IMR-90 (cell line): Measurements from ENCODE around the gene CCT5.

Experiments used
- BHLHE40 ChIP-seq: fragments of 150-350 bp; IDR thresholded peaks from 2 replicates; pipeline ENCODE4 v1.6.1; 2016; ENCODE audit warnings: mild to moderate bottlenecking, low read depth, low read length
- CEBPB ChIP-seq: IDR thresholded peaks from 2 replicates; pipeline ENCODE4 v1.6.1; 2012; ENCODE audit warnings: low read depth, low read length, improper control_type of control experiment
- CHD1 ChIP-seq: IDR thresholded peaks from 2 replicates; pipeline ENCODE4 v1.6.1; 2012; ENCODE audit warnings: low read depth, low read length, improper control_type of control experiment
- FOS ChIP-seq: fragments of 150-350 bp; IDR thresholded peaks from 2 replicates; pipeline ENCODE4 v1.6.1; 2016; ENCODE audit warnings: low read depth, low read length
- MAFK ChIP-seq: IDR thresholded peaks from 2 replicates; pipeline ENCODE4 v1.6.1; 2012; ENCODE audit warnings: low read depth, low read length, improper control_type of control experiment
- MXI1 ChIP-seq: IDR thresholded peaks from 2 replicates; pipeline ENCODE4 v1.6.1; 2012; ENCODE audit warnings: low read depth, mild to moderate bottlenecking, low read length, moderate library complexity, borderline replicate concordance
- POLR2A ChIP-seq: IDR thresholded peaks from 2 replicates; pipeline ENCODE4 v1.6.1; 2012; ENCODE audit warnings: mild to moderate bottlenecking, low read depth, low read length
- RAD21 ChIP-seq: IDR thresholded peaks from 2 replicates; pipeline ENCODE4 v1.6.1; 2012; ENCODE audit warnings: low read length, improper control_type of control experiment
- RCOR1 ChIP-seq: IDR thresholded peaks from 2 replicates; pipeline ENCODE4 v1.6.1; 2012; ENCODE audit warnings: mild to moderate bottlenecking, low read length, improper control_type of control experiment; ENCODE audit not compliant: insufficient replicate concordance
- RFX5 ChIP-seq: IDR thresholded peaks from 2 replicates; pipeline ENCODE4 v1.8.0; 2012; ENCODE audit warnings: low read depth, mild to moderate bottlenecking, low read length, moderate library complexity
- SMC3 ChIP-seq: fragments of 150-350 bp; IDR thresholded peaks from 2 replicates; pipeline ENCODE4 v1.6.1; 2016; ENCODE audit warnings: low read depth, mild to moderate bottlenecking, antibody characterized with exemption, low read length, moderate library complexity
- TF ChIP-seq, protein P1 (sequence below): conservative IDR thresholded peaks from 2 replicates; pipeline ENCODE4 v1.5.1; 2012; ENCODE audit warnings: mild to moderate bottlenecking, low read depth, low read length, improper control_type of control experiment
- TF ChIP-seq, protein P2 (sequence below): fragments of 150-350 bp; IDR thresholded peaks from 2 replicates; pipeline ENCODE4 v1.6.1; 2016; ENCODE audit warnings: low read depth, mild to moderate bottlenecking, low read length, moderate library complexity, borderline replicate concordance
- TF ChIP-seq, protein P3 (sequence below): fragments of 150-350 bp; IDR thresholded peaks from 2 replicates; pipeline ENCODE4 v1.6.1; 2017; ENCODE audit warnings: mild to moderate bottlenecking, antibody characterized with exemption, low read length, low read depth

GRCh38 chr5:10232386-10232785 is 17.7 kb upstream of the CCT5 start:
- TF ChIP-seq, protein P1, sequence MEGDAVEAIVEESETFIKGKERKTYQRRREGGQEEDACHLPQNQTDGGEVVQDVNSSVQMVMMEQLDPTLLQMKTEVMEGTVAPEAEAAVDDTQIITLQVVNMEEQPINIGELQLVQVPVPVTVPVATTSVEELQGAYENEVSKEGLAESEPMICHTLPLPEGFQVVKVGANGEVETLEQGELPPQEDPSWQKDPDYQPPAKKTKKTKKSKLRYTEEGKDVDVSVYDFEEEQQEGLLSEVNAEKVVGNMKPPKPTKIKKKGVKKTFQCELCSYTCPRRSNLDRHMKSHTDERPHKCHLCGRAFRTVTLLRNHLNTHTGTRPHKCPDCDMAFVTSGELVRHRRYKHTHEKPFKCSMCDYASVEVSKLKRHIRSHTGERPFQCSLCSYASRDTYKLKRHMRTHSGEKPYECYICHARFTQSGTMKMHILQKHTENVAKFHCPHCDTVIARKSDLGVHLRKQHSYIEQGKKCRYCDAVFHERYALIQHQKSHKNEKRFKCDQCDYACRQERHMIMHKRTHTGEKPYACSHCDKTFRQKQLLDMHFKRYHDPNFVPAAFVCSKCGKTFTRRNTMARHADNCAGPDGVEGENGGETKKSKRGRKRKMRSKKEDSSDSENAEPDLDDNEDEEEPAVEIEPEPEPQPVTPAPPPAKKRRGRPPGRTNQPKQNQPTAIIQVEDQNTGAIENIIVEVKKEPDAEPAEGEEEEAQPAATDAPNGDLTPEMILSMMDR: no peak
- TF ChIP-seq CHD1: no peak
- TF ChIP-seq FOS: no peak
- TF ChIP-seq, protein P2, sequence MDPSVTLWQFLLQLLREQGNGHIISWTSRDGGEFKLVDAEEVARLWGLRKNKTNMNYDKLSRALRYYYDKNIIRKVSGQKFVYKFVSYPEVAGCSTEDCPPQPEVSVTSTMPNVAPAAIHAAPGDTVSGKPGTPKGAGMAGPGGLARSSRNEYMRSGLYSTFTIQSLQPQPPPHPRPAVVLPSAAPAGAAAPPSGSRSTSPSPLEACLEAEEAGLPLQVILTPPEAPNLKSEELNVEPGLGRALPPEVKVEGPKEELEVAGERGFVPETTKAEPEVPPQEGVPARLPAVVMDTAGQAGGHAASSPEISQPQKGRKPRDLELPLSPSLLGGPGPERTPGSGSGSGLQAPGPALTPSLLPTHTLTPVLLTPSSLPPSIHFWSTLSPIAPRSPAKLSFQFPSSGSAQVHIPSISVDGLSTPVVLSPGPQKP: no peak
- TF ChIP-seq POLR2A: no peak
- no peak for TF ChIP-seq RFX5
- TF ChIP-seq RAD21: no peak
- TF ChIP-seq, protein P3, sequence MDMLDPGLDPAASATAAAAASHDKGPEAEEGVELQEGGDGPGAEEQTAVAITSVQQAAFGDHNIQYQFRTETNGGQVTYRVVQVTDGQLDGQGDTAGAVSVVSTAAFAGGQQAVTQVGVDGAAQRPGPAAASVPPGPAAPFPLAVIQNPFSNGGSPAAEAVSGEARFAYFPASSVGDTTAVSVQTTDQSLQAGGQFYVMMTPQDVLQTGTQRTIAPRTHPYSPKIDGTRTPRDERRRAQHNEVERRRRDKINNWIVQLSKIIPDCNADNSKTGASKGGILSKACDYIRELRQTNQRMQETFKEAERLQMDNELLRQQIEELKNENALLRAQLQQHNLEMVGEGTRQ: no peak
- TF ChIP-seq MAFK: no peak
- no peak for TF ChIP-seq RCOR1
- TF ChIP-seq CEBPB: no peak
- no peak for TF ChIP-seq BHLHE40
- no peak for TF ChIP-seq SMC3
- no peak for TF ChIP-seq MXI1
